Measurements from ENCODE around the gene HS3ST5.
"Not testable (repeated sequence)": the region's sequence is repeated elsewhere in the genome, so short reads cannot be mapped to it uniquely, and the experiment has no call there.

Gene HS3ST5

DNA sequence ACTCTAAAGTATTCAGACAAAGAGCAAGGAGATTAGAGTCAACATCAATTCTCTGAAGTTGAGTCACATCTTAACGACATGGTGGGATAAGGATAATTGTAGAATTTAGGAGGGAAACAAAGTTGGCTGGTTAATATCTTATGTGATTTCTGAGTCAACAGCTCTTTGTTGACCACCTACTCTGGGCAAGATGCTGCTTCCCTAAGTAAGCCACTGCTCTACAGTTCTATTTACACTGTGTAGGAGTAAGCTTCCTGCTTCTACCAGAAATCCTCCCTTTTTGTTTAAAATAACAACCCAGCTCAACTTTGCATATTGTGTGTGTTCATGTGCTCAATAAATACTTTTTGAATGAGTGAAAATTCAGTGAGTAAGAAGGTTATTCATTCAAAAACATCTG is 3.1 kb downstream of the HS3ST5 start:
- TF ChIP-seq ZFX (IDR thresholded peaks at IDR 0.05; ENCODE audit: borderline replicate concordance), result no peak
- TF ChIP-seq, protein P1, sequence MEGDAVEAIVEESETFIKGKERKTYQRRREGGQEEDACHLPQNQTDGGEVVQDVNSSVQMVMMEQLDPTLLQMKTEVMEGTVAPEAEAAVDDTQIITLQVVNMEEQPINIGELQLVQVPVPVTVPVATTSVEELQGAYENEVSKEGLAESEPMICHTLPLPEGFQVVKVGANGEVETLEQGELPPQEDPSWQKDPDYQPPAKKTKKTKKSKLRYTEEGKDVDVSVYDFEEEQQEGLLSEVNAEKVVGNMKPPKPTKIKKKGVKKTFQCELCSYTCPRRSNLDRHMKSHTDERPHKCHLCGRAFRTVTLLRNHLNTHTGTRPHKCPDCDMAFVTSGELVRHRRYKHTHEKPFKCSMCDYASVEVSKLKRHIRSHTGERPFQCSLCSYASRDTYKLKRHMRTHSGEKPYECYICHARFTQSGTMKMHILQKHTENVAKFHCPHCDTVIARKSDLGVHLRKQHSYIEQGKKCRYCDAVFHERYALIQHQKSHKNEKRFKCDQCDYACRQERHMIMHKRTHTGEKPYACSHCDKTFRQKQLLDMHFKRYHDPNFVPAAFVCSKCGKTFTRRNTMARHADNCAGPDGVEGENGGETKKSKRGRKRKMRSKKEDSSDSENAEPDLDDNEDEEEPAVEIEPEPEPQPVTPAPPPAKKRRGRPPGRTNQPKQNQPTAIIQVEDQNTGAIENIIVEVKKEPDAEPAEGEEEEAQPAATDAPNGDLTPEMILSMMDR (IDR thresholded peaks at IDR 0.05), result no peak
- no peak overlapping the region for H3K27ac ChIP-seq

DNA sequence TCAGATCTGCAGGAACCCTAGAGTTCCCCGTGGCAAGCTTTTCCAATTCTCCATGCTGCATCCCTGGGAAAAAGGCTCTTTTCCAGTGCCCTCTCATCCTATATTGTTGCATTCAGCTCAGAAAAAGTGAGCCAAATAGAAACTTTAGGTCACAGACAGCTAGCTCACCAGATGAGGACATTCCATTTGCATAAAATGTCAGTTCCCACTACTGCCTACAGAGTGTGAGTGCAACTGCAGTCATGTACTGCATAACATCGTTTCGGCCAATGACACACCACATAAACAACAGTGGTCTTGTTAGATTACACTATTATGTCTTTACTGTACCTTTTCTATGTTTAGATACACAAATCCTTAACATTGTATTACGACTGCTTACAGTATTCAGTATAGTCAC is 8.6 kb downstream of the HS3ST5 start:
- no peak for TF ChIP-seq ZFX (IDR thresholded peaks at IDR 0.05; ENCODE audit: borderline replicate concordance)
- TF ChIP-seq, protein P1 (IDR thresholded peaks at IDR 0.05), result no peak
- H3K27ac ChIP-seq, result no peak overlapping the region

DNA sequence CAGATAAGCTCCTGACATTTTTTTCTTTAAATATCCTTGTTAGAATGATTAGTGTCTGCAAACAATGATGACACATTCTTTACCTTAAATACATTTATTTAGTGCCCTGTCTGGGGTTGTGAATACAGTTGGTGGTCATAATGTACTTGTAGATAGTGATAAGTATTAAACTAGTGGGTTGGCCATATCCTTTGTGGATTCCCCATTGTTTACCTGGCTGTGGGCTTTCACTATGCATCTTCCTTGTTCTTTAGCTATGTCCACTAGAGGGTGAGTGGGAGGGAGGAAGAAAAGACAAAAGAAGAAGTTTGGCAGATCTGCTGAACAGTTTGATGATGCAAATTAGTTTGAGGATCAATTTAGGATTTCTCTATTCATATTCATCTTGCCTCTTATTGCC is 15.7 kb downstream of the HS3ST5 start:
- TF ChIP-seq, protein P1 (IDR thresholded peaks at IDR 0.05), result no peak
- no peak for TF ChIP-seq ZFX (IDR thresholded peaks at IDR 0.05; ENCODE audit: borderline replicate concordance)
- H3K27ac ChIP-seq, result no peak overlapping the region

DNA sequence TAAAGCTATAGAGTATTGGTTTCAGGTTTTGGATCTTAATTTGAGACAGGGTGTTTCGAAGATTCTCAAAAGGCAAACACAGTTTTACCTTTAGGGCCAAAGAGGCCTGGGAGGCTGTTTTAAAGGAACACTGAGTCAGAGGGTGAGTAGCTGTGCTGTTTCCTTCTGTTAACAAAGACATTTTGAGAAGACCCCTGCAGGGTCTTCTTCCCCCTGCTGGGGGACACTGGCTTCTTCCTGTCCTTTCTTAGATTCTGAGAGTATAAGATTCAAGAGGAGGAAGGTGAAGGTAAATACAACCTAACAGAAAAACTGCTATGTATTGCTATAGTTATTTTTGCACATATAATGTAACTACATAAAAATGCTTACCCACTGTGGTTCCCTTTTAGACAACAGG is 19.0 kb downstream of the HS3ST5 start:
- TF ChIP-seq, protein P1 (IDR thresholded peaks at IDR 0.05), result no peak
- TF ChIP-seq ZFX (IDR thresholded peaks at IDR 0.05; ENCODE audit: borderline replicate concordance), result no peak
- H3K27ac ChIP-seq, result no peak overlapping the region

DNA sequence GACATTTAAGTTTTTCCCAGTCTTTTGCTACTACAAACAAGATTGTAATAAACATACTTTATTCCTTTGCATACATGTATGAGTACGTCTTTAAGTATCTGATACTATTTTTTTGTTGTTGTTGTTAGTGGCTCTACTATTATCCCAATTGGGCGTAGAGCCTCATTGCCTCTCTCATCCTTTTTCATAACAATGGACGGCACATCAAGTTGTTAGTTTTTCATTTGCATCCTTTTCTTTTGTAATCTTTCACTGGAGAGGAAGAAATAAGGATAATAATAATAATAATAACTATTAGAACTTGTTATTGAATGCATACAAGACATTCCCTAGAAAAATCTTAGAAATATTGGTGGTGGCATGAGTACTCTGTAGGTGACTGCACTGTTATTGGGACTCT is 23.1 kb downstream of the HS3ST5 start:
- H3K27ac ChIP-seq, result no peak overlapping the region
- TF ChIP-seq, protein P1 (IDR thresholded peaks at IDR 0.05), result no peak
- no peak for TF ChIP-seq ZFX (IDR thresholded peaks at IDR 0.05; ENCODE audit: borderline replicate concordance)

DNA sequence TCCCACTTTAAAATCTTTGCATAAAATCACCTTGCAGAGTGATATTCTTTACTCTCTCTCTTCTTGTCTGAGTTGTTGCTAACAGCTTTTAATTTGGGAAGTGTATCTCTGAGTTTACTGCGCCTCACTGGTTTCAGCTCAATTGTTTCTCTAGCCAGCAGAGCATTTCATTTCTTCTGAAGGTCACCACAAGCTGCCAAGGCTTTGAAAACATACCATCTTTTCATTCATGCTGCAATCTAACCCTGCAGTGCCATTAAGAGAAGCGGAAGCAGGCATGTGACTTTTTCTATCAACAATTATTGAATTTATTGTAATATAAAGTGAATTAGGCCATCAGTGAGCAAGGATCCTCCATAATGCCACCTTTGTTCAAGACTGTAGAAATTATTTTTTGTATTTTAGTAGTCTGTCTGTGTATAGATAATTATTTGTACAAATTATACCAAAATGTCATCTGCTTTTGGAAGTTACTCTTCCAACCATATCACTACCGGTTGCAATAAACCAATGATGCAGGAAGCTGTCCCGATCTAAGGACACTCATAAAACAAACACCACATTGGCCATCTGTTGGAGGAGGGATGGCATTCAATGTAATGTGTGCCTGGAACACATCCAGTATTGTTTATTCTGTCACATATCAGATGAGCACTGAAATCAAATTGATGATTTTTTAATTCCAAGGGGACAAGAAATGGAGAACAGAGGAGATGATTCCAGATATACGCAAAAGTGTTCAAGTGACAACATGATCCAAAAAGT is 26.8 kb downstream of the HS3ST5 start:
- no peak for TF ChIP-seq ZFX (IDR thresholded peaks at IDR 0.05; ENCODE audit: borderline replicate concordance)
- TF ChIP-seq, protein P1 (IDR thresholded peaks at IDR 0.05), result no peak
- H3K27ac ChIP-seq, result no peak overlapping the region

DNA sequence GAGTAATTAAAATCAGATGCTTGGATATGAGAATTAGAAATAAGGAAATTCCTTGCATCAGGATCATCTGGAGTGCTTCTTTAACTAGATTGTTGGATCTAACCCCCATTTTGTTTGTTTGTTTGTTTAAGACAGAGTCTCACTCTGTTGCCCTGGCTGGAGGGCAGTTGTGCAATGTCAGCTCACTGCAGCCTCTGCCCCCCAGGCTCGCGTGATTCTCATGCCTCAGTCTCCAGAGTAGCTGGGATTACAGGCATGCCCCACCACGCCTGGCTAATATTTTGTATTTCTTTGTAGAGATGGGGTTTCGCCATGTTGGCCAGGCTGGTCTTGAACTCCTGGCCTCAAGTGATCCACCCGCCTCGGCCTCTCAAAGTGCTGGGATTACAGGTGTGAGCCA is 29.0 kb downstream of the HS3ST5 start:
- not testable (repeated sequence) for H3K27ac ChIP-seq

DNA sequence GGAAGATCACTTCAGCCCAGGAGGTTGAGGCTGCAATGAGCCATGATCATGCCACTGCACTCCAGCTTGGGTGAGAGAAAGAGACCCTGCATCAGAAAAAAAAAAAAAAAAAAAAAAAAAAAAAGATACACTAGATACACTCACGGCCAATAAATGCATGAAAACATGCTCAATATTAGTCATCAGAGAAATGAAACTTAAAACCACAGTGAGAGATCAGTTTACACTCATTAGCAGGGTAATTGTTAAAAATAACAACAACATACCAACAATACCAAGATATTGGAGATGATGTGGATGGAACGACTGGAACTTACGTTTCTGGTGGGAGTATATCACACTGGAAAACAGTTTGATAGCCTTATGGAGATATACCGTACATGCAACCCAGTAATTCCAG is 29.9 kb downstream of the HS3ST5 start:
- no peak overlapping the region for H3K27ac ChIP-seq
- no peak for TF ChIP-seq ZFX (IDR thresholded peaks at IDR 0.05; ENCODE audit: borderline replicate concordance)
- TF ChIP-seq, protein P1 (IDR thresholded peaks at IDR 0.05), result no peak
